Measurements from ENCODE around the gene EHD3. TPM values are rescaled to one million over a fixed set of nuclear protein-coding genes. Genes with fewer than 3 reads are reported as not detected.
A peak's percentile ranks its signal among the peaks of the same experiment; 100 is the strongest.

Gene EHD3
- total and polyA plus RNA-seq, 4 donors: 7.2 to 20.2 (median 13.2) TPM

GRCh38 chr2:31240381-31241365 lies 6.7 kb downstream of the EHD3 start (continued):
- TF ChIP-seq REST (IDR thresholded peaks at IDR 0.05) (no peak), TAF1 (conservative IDR thresholded peaks at IDR 0.05) (no peak)

- Histone ChIP-seq H3K9ac (ENCODE audit: low read depth in 1 of 2, low read length in 2 of 2) (no peak overlapping the region), H3K27me3 (ENCODE audit: control insufficient read depth in 4 of 4, insufficient read depth in 4 of 4, low read length in 3 of 4) (no peaks in the 10 kb centered on the region), H3K36me3 (ENCODE audit: control insufficient read depth in 4 of 4, insufficient read depth in 3 of 4, low read depth in 1 of 4, low read length in 3 of 4) (no peaks in the 10 kb centered on the region), H3K4me1 (ENCODE audit: control insufficient read depth in 4 of 4, insufficient read depth in 4 of 4, low read length in 3 of 4) (no peaks in the 10 kb centered on the region), H3K4me3 (ENCODE audit: low read depth in 1 of 3, low read length in 3 of 3) (no peak overlapping the region), H3K9me3 (ENCODE audit: control insufficient read depth in 4 of 4, low read length in 3 of 4) (no peaks in the 10 kb centered on the region), H3K27ac (ENCODE audit: low read depth in 1 of 2, low read length in 2 of 2) (no peak overlapping the region)
- peak; percentile 21 for DNase-seq (ENCODE audit: low spot score)
- no peak for TF ChIP-seq MAX (IDR thresholded peaks at IDR 0.05)
- TF ChIP-seq CTCF (IDR thresholded peaks at IDR 0.05; ENCODE audit: low read depth, low read length, missing input control): no peak
- no peak for TF ChIP-seq ZBTB33 (IDR thresholded peaks at IDR 0.05)
- TF ChIP-seq RXRA (IDR thresholded peaks at IDR 0.05): no peak
- TF ChIP-seq REST (IDR thresholded peaks at IDR 0.05): no peak
- no peak for TF ChIP-seq RAD21 (IDR thresholded peaks at IDR 0.05)
- TF ChIP-seq NR2F2 (IDR thresholded peaks at IDR 0.05): no peak
- no peak for TF ChIP-seq TAF1 (conservative IDR thresholded peaks at IDR 0.05)
- no peak for TF ChIP-seq SP1 (IDR thresholded peaks at IDR 0.05)
- no peak for TF ChIP-seq HNF4G (IDR thresholded peaks at IDR 0.05)
- no peak for TF ChIP-seq JUND (IDR thresholded peaks at IDR 0.05)
- no peak for TF ChIP-seq ATF3 (IDR thresholded peaks at IDR 0.05)
- TF ChIP-seq GABPA (IDR thresholded peaks at IDR 0.05 in 1 of 2, conservative IDR thresholded peaks at IDR 0.05 in 1 of 2): no peak
- no peak for TF ChIP-seq HNF4A (conservative IDR thresholded peaks at IDR 0.05)
- TF ChIP-seq FOXA2 (IDR thresholded peaks at IDR 0.05): no peak
- 80% methylated on average over 10 of the region's 10 CpGs for WGBS
Measured at GRCh38 chr2:31241625-31242270, 7.8 kb downstream of the EHD3 start.
